Activated CD4-positive, alpha-beta memory T cell treated with anti-CD3 and anti-CD28 coated beads for 36 hours (primary cell): Measurements from ENCODE around the gene EGLN1. TPM values are rescaled to one million over a fixed set of nuclear protein-coding genes. Genes with fewer than 3 reads are reported as not detected.

ENCODE experiments used
- CTCF ChIA-PET: fragments of 350-600 bp; sonication (Branson Sonifier 250); formaldehyde crosslinking; loops from one replicate; lab custom pipeline; 2021; ENCODE audit warnings: antibody characterized with exemption, inconsistent platforms; lab: Charles Lee
- POLR2A ChIA-PET: fragments of 350-600 bp; sonication (Branson Sonifier 250); formaldehyde crosslinking; loops from one replicate; lab custom pipeline; 2021; ENCODE audit warnings: antibody characterized with exemption; lab: Charles Lee
- DNase-seq: peaks from one replicate; pipeline ENCODE4 v3.0.0-alpha.2; 2020
- H3K27ac Mint-ChIP-seq: one replicate; pipeline ENCODE4 v1.8.0; 2021; ENCODE audit warnings: mixed read lengths
- H3K27me3 Mint-ChIP-seq: one replicate; pipeline ENCODE4 v1.8.0; 2021; ENCODE audit warnings: mixed read lengths
- H3K36me3 Mint-ChIP-seq: one replicate; pipeline ENCODE4 v1.8.0; 2021; ENCODE audit warnings: mixed read lengths
- H3K4me1 Mint-ChIP-seq: one replicate; pipeline ENCODE4 v1.8.0; 2021; ENCODE audit warnings: low read depth, mixed read lengths
- H3K4me3 Mint-ChIP-seq: one replicate; pipeline ENCODE4 v1.8.0; 2021; ENCODE audit warnings: mild to moderate bottlenecking, mixed read lengths
- H3K9me3 Mint-ChIP-seq: one replicate; pipeline ENCODE4 v1.8.0; 2021; ENCODE audit warnings: mixed read lengths
- intact Hi-C: fragments of 100-400 bp; cut with micrococcal nuclease; formaldehyde crosslinking; loops from one replicate; pipeline ENCODE4 v1.15.1; 2023
- total RNA-seq, 2 experiments: library from RNA; stranded (reverse); gene quantifications; one replicate each; pipeline ENCODE4 v1.2.3, GENCODE V29; 2021

EGLN1 gene
- total RNA-seq, 2 experiments from 2014 or later = 15.8 to 16.2 TPM

DNA sequence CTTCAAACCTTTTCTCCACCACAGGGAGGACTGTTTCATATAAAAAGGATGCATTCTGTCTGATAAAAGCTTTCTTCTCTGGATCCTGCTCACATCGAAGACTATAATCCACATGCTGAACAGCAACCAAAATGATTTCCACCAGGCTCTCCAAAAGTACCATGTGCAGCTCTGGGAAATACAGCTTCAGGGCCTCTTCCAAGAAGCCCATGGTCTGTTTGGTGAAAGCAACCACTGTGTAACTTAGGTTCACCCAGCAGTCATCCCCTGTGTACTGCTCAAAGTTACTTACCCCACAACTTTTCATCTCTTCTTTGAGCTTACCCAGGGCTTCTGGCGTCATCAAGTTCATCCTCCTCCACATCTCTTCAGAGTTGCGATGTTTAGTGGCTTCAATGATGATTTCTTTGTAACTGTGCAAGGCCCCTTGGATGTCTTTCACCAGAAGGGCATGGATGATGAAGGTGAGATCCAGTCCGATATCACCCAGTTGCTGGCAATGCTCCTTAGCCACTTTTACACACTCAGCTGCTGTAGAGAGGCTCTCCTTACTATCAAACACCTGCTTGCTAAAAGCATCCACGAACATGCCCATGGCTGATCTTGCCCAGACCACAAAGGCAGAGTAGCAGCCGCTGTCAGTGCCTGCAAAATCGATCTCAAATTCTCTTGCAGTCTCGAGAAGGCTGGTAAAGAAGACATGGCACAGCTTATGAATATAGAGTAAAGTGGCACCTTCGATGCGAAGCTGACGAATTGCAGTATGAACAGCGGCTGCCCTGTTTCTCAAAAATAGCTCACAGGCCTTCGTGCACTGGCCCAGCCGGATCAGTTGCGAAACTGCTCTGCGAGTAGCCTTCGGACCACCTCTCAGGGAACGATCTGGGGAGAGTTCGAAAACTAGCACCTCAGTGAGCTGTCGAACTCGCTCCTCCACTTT, 86.2 kb downstream of the EGLN1 start:
- intact Hi-C loops = loop anchor here (2.0 to 5.0 kb wide), 2 partner anchors 64 to 87 kb away; partner anchors contain the start of gene EGLN1
- Mint-ChIP-seq H3K36me3 (peaks cover 22% of the 10 kb centered on the region), H3K27me3 (peaks cover 3% of the 10 kb centered on the region), H3K27ac (peak overlapping the region; percentile 60), H3K4me1 (peaks cover 62% of the 10 kb centered on the region), H3K9me3 (peaks cover 2% of the 10 kb centered on the region), H3K4me3 (peak overlapping the region; percentile 100)
- peak; percentile 17 for DNase-seq
- ChIA-PET POLR2A (no interaction called here), CTCF (interaction anchor here (2.2 to 2.4 kb wide), 2 partner anchors 9 to 21 kb away, joined by 5 to 7 read pairs; no protein-coding TSS in a partner anchor)

DNA sequence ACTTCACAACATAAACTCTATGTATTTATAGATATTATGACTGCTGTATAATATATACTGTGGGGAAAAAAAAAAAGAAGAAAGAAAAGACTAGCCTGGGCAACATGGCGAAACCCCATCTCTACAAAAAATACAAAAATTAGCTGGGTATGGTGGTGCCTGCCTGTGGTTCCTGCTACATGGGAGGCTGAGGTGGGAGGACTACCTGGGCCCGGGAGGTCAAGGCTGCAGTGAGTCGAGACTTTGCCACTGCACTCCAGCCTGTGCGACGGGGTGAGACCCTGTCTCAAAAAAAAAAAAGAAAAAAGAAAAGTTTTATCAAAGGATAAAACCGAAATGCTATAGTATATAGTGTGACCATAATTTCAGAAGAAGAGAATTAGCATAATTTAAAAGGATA, 87.1 kb downstream of the EGLN1 start:
- ChIA-PET CTCF (interaction anchor here (0.6 to 2.4 kb wide), 4 partner anchors 10 to 22 kb away, joined by 3 to 7 read pairs (median 6); no protein-coding TSS in a partner anchor), POLR2A (no interaction called here)
- no peak for DNase-seq
- Mint-ChIP-seq H3K9me3 (peaks cover 2% of the 10 kb centered on the region), H3K27me3 (peaks cover 3% of the 10 kb centered on the region), H3K4me1 (peaks cover 56% of the 10 kb centered on the region), H3K4me3 (peak overlapping the region; percentile 45), H3K27ac (no peak overlapping the region), H3K36me3 (peaks cover 22% of the 10 kb centered on the region)
- intact Hi-C loops = loop anchor here (2.0 to 5.0 kb wide), 2 partner anchors 63 to 88 kb away; partner anchors contain the start of gene EGLN1

DNA sequence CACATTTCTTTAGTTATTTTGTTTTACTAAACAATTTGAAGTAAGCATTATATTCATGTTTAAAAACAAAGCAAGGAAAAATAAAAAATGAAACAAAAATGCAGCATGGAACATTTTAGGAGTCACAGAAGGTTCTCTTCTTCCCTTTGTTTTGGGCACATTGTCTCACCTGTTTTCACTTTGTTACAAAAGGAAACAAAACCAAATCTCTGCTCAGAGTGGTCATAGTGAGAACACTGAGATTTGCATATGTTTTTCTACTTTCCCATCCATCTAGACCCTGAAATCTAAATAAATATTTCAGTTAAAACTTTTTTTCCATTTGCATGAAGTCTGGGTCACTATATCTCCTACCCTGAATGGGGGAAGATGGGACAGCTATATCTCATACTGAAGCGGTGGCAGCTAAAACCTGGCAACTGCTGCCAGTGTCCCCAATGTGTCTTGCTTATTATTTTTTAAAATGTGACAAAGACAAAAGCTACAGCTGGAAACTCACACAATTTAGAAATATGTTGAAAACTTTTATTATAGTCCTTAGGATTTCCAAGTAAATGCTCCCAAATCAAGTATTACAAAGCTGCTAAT, 87.9 kb downstream of the EGLN1 start:
- ChIA-PET POLR2A (no interaction called here), CTCF (interaction anchor here (0.6 to 2.4 kb wide), 6 partner anchors 11 to 274 kb away, joined by 3 to 7 read pairs (median 4); no protein-coding TSS in a partner anchor)
- Mint-ChIP-seq H3K9me3 (peaks cover 2% of the 10 kb centered on the region), H3K36me3 (peaks cover 21% of the 10 kb centered on the region), H3K27me3 (peaks cover 3% of the 10 kb centered on the region), H3K27ac (no peak overlapping the region), H3K4me3 (peak overlapping the region; percentile 21), H3K4me1 (peaks cover 54% of the 10 kb centered on the region)
- intact Hi-C loops = loop anchor here (2.0 kb wide), 1 partner anchor 89 kb away; the partner anchor contains the start of gene EGLN1
- DNase-seq = no peak

DNA sequence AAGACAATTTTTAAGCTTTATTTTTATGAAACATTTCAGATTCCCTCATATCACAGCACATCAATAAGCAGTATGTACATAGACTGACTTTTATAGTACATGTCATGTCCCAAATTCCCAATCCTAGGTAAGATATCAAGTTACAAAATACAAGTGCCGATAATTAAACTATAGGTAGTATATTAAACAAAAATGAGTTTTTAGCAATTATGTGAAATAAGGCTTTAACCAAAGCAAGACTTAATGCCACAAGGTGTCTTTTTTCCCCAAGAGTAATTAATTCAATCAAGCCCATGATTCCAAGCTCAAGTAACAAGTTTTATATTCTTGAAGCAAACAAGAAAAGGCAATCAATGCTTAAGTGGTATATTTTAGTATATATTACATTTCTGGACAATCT, 89.3 kb downstream of the EGLN1 start:
- ChIA-PET POLR2A (no interaction called here), CTCF (interaction anchor here (1.2 kb wide), 2 partner anchors 17 to 262 kb away, joined by 3 read pairs; no protein-coding TSS in a partner anchor)
- Mint-ChIP-seq H3K27ac (no peak overlapping the region), H3K9me3 (peaks cover 1% of the 10 kb centered on the region), H3K36me3 (peaks cover 20% of the 10 kb centered on the region), H3K27me3 (peaks cover 2% of the 10 kb centered on the region), H3K4me1 (peaks cover 53% of the 10 kb centered on the region), H3K4me3 (no peak overlapping the region)
- intact Hi-C loops = no loop called here
- DNase-seq = no peak

DNA sequence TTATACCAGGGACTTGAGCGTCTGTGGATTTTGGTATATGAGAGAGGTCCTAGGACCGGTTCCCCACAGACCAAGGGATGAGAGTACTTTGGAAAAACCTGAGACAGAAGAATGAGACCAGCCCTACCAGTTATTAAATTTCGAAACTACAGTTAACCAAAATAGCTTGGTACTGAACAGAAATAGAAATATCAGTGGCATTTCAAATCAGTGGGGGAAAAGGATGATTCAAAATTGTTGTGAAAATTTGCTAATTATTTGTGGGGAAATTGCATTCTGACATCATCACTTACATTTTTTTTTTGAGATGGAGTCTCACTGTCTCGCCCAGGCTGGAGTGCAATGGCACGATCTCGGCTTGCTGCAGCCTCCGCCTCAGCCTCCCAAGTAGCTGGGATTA, 92.6 kb downstream of the EGLN1 start:
- CTCF ChIA-PET = no interaction called here
- Mint-ChIP-seq H3K27me3 (no peaks in the 10 kb centered on the region), H3K4me1 (peaks cover 28% of the 10 kb centered on the region), H3K4me3 (no peak overlapping the region), H3K27ac (no peak overlapping the region), H3K36me3 (peaks cover 5% of the 10 kb centered on the region), H3K9me3 (no peaks in the 10 kb centered on the region)
- no peak for DNase-seq
- POLR2A ChIA-PET = no interaction called here
- intact Hi-C loops = no loop called here

DNA sequence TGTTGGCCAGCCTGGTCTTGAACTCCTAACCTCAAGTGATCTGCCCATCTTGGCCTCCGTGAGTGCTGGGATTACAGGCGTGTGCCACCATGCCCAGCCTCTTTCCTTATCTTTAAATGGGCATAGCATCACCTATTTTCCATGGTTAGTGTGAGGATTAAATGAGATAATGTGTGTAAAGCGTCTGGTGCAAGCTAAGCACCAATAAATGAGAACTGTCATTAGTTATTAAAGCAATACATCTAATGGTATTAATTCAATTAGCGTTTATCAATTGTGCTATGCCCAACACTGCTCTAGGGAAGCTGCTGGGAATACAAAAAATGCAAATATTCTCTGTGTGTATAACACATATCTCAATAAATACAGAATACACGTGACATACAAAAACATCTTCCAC, 94.5 kb downstream of the EGLN1 start:
- intact Hi-C loops = no loop called here
- peaks cover under 1% of the 10 kb centered on the region for H3K36me3 Mint-ChIP-seq
- no peaks in the 10 kb centered on the region for H3K27me3 Mint-ChIP-seq
- POLR2A ChIA-PET = no interaction called here
- CTCF ChIA-PET = no interaction called here
- no peak overlapping the region for H3K27ac Mint-ChIP-seq
- no peak overlapping the region for H3K4me3 Mint-ChIP-seq
- no peak for DNase-seq
- H3K9me3 Mint-ChIP-seq = no peaks in the 10 kb centered on the region
- H3K4me1 Mint-ChIP-seq = peaks cover 11% of the 10 kb centered on the region

DNA sequence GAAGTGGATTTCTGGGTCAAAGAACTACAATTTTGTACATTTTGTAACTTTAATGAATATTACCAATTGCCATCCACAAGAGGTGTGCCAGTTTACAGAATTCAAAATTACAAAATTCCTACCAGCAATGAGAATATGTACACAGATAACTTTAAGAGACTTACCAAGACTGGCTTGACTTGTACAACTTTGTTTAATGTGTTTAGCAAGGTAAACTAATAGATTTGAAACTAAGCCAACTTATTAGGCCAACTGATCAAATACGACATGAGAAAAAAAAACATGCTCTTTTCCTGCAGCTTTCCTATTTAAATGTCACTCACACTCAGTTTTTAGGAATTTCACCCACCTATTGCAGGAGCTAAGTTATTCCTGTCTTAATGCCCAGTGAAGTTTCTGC, 95.8 kb downstream of the EGLN1 start:
- peaks cover 3% of the 10 kb centered on the region for H3K4me1 Mint-ChIP-seq

DNA sequence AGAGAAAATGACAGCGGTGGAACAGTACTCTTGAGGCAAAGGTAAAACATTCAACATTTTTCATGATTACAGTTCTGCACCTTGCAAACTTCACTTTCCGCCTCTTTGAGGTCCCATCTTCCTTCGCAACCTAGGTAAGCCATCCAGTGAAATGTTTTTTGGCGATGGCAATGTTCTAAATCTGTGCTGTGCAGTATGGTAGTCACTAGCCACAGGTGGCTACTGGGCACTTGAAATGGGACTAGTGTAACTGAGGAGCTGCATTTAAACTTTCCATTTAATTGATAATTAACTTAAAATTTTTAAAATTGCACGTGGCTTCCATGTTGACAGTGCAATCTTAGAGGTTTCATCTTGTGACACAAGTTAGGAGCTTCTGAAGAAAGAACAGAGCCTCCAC, 97.4 kb downstream of the EGLN1 start:
- CTCF ChIA-PET = interaction anchor here (0.9 to 1.5 kb wide), 2 partner anchors 9 to 278 kb away, joined by 3 to 8 read pairs; no protein-coding TSS in a partner anchor

More for the DNA sequence above, 95.8 kb downstream of the EGLN1 start:
- intact Hi-C loops = no loop called here
- DNase-seq = no peak
- ChIA-PET POLR2A (no interaction called here), CTCF (no interaction called here)
- H3K27me3 Mint-ChIP-seq = no peaks in the 10 kb centered on the region
- no peaks in the 10 kb centered on the region for H3K36me3 Mint-ChIP-seq
- H3K27ac Mint-ChIP-seq = no peak overlapping the region
- no peaks in the 10 kb centered on the region for H3K9me3 Mint-ChIP-seq
- H3K4me3 Mint-ChIP-seq = no peak overlapping the region

DNA sequence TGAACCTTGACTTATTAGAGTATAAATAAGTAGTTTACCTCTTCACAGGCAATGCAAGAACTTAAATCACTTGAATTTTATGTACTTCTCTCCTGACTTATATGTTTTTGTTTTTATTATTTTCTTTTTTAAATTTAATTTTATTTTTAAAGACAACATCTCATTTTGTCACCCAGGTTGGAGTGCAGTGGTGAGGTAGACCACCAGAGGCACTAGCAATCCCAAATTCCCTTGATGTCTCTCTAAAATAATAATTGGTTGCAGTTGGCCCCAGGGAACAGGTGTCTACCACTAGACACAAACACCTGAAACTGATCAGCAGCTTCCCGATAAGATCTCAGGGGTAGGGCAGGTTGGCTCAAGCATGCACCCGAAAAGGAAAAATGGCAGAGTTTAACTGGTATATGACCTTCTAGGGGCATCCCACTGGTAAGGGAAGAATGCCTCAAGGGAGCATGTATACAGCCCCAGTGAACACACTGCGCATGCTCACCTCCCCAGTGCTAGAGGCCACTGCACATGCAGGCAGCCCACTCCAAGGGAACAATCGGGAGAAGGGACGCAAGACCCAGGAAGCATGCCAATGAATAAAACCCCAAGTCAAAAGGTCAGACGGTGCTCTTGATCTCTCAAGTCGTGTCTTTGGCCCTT, 99.1 kb downstream of the EGLN1 start:
- intact Hi-C loops = no loop called here
- no peaks in the 10 kb centered on the region for H3K27me3 Mint-ChIP-seq
- H3K36me3 Mint-ChIP-seq = no peaks in the 10 kb centered on the region
- ChIA-PET CTCF (no interaction called here), POLR2A (no interaction called here)
- no peaks in the 10 kb centered on the region for H3K4me1 Mint-ChIP-seq
- no peaks in the 10 kb centered on the region for H3K9me3 Mint-ChIP-seq
- DNase-seq = no peak
- no peak overlapping the region for H3K4me3 Mint-ChIP-seq
- H3K27ac Mint-ChIP-seq = no peak overlapping the region

More for the DNA sequence above, 97.4 kb downstream of the EGLN1 start:
- H3K4me1 Mint-ChIP-seq = peaks cover 3% of the 10 kb centered on the region
- POLR2A ChIA-PET = no interaction called here
- no peaks in the 10 kb centered on the region for H3K36me3 Mint-ChIP-seq
- no peak for DNase-seq
- H3K9me3 Mint-ChIP-seq = no peaks in the 10 kb centered on the region
- H3K27ac Mint-ChIP-seq = no peak overlapping the region
- intact Hi-C loops = no loop called here
- H3K27me3 Mint-ChIP-seq = no peaks in the 10 kb centered on the region
- no peak overlapping the region for H3K4me3 Mint-ChIP-seq

DNA sequence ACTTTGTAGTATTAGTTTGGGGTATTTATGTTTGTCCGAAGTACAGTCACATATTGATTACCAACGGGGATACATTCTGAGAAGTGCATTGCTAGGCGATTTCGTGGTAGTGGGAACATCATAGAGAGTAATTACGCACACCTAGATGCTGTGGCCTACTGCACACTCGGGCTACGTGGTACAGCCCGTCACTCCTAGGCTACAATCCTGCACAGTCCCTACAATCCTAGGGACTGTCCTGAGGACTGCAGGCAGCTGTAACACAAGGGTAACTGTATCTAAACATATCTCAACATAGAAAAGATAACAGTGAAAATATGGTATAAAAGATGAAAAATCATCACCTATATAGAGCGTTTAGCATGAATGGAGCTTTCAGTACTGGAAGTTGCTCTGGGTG, 103.0 kb downstream of the EGLN1 start:
- CTCF ChIA-PET = no interaction called here
- POLR2A ChIA-PET = no interaction called here
- intact Hi-C loops = no loop called here
- no peak overlapping the region for H3K4me3 Mint-ChIP-seq
- no peak overlapping the region for H3K27ac Mint-ChIP-seq
- no peaks in the 10 kb centered on the region for H3K27me3 Mint-ChIP-seq
- H3K36me3 Mint-ChIP-seq = no peaks in the 10 kb centered on the region
- H3K9me3 Mint-ChIP-seq = no peaks in the 10 kb centered on the region
- DNase-seq = no peak
- H3K4me1 Mint-ChIP-seq = no peaks in the 10 kb centered on the region

DNA sequence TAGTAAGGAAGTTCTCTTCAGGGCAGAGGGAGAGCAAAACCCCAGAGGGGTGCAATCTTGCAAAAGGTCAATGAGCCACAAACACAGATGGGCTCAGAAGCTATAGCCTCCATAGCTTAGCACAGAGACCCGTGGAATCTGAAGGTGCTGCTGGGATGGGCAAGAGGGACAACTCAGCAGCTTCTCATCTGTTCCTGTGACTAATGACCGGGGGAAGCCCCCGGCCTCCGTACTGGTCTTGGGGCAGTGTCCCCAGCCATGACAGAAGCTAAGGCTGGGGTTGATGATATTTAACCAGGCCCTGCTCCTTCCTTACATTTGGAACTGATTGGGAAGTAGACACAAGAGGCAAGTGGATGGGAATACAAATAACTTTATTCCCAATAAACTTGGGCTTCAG, 103.5 kb downstream of the EGLN1 start:
- ChIA-PET CTCF (no interaction called here), POLR2A (no interaction called here)
- H3K27ac Mint-ChIP-seq = no peak overlapping the region
- no peak for DNase-seq
- no peaks in the 10 kb centered on the region for H3K4me1 Mint-ChIP-seq
- intact Hi-C loops = no loop called here
- H3K27me3 Mint-ChIP-seq = no peaks in the 10 kb centered on the region
- no peaks in the 10 kb centered on the region for H3K9me3 Mint-ChIP-seq
- no peaks in the 10 kb centered on the region for H3K36me3 Mint-ChIP-seq
- H3K4me3 Mint-ChIP-seq = no peak overlapping the region

DNA sequence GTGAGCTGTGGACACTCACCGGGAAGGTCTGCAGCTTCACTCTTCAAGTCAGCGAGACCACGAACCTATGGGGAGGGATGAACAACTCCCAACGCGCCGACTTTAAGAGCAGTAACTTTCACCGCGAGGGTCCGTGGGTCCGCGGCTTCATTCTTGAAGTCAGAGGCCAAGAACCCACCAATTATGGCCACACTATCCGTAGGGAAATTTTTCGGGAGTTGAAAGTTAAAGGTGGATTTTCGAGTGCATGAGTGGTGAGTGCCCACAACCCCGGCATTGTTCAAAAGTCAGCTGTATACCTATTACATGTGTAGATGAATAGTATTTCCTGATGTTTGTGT, 104.1 kb downstream of the EGLN1 start:
- Mint-ChIP-seq H3K4me3 (no peak overlapping the region), H3K36me3 (no peaks in the 10 kb centered on the region), H3K4me1 (no peaks in the 10 kb centered on the region), H3K27ac (no peak overlapping the region), H3K27me3 (no peaks in the 10 kb centered on the region), H3K9me3 (no peaks in the 10 kb centered on the region)
- ChIA-PET POLR2A (no interaction called here), CTCF (interaction anchor here (1.0 to 1.9 kb wide), 2 partner anchors 16 to 274 kb away, joined by 3 to 6 read pairs; no protein-coding TSS in a partner anchor)
- no peak for DNase-seq
- intact Hi-C loops = no loop called here
